ENCODE data around the gene UBE2V1. TPM values are rescaled to one million over a fixed set of nuclear protein-coding genes. Genes with fewer than 3 reads are reported as not detected.

UBE2V1 gene
- total and polyA plus RNA-seq, 8 donors, result 37.9 to 61.7 (median 53.3) TPM

DNA sequence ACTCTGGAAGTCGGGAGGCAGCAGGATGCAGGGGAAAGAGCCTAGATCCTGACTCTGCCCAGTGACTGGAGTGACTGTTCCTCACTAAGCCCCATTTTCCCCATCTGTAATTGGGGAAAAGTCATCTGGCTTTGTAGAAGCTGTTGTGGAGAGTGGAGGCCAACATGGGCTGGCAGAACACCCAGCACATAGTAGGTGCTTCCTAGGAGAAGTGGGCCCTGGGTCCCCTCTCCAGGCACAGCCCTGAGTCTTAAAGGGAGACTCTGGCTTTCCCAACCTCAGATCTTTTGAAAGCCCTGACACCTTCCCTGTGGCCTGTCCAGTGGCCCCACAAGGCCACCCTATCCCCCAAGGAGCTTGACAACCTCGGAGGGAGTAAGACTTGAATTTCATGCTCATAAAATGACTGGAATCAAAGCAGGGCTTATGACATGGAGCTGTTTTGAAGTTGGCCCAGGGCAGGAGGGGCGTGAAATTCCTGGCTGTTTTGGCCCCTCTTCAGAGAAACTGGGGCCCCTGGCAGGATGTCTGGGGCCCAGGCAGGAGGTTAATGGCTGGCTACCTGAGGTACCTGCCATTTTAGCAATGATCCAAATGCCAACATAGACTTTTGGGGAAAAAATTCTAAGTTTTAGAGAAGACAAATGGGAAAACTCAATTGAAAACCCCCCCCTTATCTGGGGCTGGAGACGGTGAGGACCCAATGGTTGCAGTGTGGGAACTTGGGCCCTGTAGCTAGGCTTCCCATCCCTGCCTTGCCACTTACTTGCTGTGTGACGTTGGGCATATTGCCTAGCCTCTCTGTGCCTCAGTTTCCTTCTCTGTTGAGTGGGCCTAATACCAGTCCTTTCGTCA, 51.6 kb downstream of the UBE2V1 start:
- 68 to 81% methylated on average over 6 of the region's 6 CpGs for WGBS, 2 donors
- intact Hi-C loops (cut with DNase I), result no loop called here

DNA sequence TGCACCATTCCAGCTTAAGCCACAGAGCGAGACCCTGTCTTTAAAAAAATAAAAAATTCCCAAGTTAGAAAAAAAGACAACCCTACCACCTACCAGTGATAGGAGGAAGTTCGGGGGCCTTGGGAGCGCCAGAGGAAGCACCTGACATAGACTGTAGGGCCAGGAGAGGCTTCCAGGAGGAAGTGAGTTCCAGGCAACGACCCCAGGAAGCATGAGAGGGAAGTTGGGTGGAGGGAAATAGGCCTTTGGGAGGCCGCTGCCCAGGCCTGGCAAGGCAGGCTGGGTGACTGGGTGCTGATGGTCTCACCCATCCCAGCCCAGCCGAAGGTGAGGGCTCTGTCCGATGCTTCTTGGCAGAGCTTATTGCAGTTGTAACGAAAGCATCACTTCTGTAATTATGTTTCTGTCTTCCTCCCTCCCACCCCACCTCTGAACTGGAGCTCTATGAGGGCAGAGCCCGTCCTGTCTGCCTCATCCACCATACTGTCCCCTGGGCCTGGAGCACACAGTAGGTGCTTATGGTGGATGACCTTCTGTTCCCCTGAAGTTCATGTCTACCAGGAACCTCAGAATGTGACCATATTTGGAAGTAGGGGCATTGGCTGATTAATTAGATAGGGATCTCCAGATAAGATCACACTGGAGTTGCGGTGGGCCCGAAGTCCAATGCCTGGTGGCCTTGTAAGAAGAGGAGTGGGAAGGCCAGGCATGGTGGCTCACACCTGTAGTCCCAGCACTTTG, 54.1 kb downstream of the UBE2V1 start:
- Histone ChIP-seq H3K36me3 (no peaks in the 10 kb centered on the region), H3K9me3 (no peaks in the 10 kb centered on the region), H3K4me1 (no peaks in the 10 kb centered on the region), H3K27me3 (no peaks in the 10 kb centered on the region), H3K27ac (no peak overlapping the region), H3K4me3 (no peak overlapping the region)
- WGBS, 2 donors, result 78 to 81% methylated on average over 11 of the region's 11 CpGs
- FAIRE-seq (no peak), ATAC-seq (no peak), DNase-seq (no peak)
- TF ChIP-seq, protein P1, sequence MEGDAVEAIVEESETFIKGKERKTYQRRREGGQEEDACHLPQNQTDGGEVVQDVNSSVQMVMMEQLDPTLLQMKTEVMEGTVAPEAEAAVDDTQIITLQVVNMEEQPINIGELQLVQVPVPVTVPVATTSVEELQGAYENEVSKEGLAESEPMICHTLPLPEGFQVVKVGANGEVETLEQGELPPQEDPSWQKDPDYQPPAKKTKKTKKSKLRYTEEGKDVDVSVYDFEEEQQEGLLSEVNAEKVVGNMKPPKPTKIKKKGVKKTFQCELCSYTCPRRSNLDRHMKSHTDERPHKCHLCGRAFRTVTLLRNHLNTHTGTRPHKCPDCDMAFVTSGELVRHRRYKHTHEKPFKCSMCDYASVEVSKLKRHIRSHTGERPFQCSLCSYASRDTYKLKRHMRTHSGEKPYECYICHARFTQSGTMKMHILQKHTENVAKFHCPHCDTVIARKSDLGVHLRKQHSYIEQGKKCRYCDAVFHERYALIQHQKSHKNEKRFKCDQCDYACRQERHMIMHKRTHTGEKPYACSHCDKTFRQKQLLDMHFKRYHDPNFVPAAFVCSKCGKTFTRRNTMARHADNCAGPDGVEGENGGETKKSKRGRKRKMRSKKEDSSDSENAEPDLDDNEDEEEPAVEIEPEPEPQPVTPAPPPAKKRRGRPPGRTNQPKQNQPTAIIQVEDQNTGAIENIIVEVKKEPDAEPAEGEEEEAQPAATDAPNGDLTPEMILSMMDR (IDR thresholded peaks at IDR 0.05), result no peak
- intact Hi-C loops (cut with DNase I), result no loop called here

More for the DNA sequence above, 51.6 kb downstream of the UBE2V1 start:
- no peaks in the 10 kb centered on the region for H3K4me1 ChIP-seq
- H3K36me3 ChIP-seq, result no peaks in the 10 kb centered on the region
- no peak for DNase-seq
- no peaks in the 10 kb centered on the region for H3K27me3 ChIP-seq
- TF ChIP-seq, protein P1 (IDR thresholded peaks at IDR 0.05), result no peak
- FAIRE-seq, result no peak
- ATAC-seq, result no peak
- no peak overlapping the region for H3K27ac ChIP-seq
- H3K4me3 ChIP-seq, result no peak overlapping the region
- H3K9me3 ChIP-seq, result no peaks in the 10 kb centered on the region

DNA sequence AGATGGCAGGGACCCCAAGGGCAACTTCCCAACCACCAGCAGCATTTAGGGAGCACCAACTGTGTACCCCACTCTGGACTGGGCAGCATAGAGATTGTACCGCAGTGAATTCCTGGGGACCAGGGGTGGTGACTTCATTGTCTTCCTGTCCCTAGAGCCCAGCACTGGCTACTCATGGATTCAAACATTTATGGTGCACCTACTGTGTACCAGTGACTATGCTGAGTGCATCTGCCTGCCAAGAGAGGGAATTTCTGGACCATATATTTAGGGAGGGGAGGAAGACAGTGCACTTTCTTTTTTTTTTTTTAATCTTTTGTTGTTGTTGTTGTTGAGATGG, 55.3 kb downstream of the UBE2V1 start:
- Histone ChIP-seq H3K27me3 (no peaks in the 10 kb centered on the region), H3K9me3 (no peaks in the 10 kb centered on the region), H3K27ac (no peak overlapping the region), H3K36me3 (no peaks in the 10 kb centered on the region), H3K4me1 (no peaks in the 10 kb centered on the region), H3K4me3 (no peak overlapping the region)
- WGBS, 2 donors, result 96 to 100% methylated on average over 1 of the region's 1 CpG
- DNase-seq, result no peak
- no peak for ATAC-seq
- intact Hi-C loops (cut with DNase I), result no loop called here
- no peak for FAIRE-seq
- TF ChIP-seq, protein P1 (IDR thresholded peaks at IDR 0.05), result no peak

DNA sequence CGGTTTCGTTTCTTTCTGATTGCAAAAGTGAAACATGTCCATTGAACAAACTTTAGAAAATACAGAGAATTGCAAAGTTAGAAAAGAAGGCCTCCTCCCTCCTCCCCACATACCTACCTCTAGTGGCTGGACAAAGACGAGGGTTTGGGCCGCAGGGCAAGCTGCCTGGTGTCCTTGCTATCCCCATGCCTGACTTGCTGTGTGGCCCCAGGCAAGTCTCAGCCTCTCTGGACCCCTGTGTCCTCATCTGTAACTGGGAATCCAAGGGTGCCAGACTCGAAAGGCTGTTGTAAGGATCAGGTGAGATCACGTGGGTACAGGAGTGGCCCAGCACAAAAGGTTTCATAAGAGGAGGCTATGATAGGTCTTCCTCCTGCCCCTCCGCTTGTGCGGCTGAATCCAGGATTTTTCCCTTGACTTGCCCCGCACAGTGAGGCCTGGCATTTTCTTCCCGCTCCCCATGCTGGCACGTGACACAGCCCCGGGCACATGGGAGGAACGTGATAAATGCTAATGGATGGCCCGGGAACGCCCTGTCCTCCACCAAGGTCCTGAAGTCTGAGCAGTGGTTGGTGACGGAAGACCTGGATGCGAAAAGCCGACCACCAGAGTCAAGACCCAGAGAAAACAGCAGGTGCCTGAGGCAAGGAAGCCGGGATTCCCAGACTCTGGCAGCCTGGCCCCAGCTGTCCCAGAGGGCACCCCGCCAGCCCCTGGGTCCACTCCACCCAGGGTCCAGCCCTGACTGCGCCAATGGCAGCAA, 55.8 kb downstream of the UBE2V1 start:
- H3K27me3 ChIP-seq, result no peaks in the 10 kb centered on the region
- TF ChIP-seq, protein P1 (IDR thresholded peaks at IDR 0.05), result no peak
- H3K9me3 ChIP-seq, result no peaks in the 10 kb centered on the region
- H3K4me1 ChIP-seq, result no peaks in the 10 kb centered on the region
- no peak overlapping the region for H3K4me3 ChIP-seq
- FAIRE-seq (no peak), DNase-seq (no peak), ATAC-seq (no peak)
- WGBS, 2 donors, result 85 to 88% methylated on average over 21 of the region's 21 CpGs
- intact Hi-C loops (cut with DNase I), result no loop called here
- no peak overlapping the region for H3K27ac ChIP-seq
- H3K36me3 ChIP-seq, result no peaks in the 10 kb centered on the region
